ENCODE measurements around the gene SYT7.

- TF ChIP-seq POLR2AphosphoS5 (IDR thresholded peaks at IDR 0.05) (no peak), CTCF (IDR thresholded peaks at IDR 0.05 in 8 of 11, conservative IDR thresholded peaks at IDR 0.05 in 3 of 11) (peak in 6 of 11 experiments; percentile 21 to 57 (median 35))
Measured at GRCh38 chr11:61482513-61482912, 98.4 kb downstream of the SYT7 start.

All from spleen (tissue), 7 donors.